Kidney capillary endothelial cell (primary cell): ENCODE data around the gene GLYATL1.

ENCODE experiments used
- DNase-seq: peaks from one replicate; pipeline ENCODE4 v3.0.0-alpha.2; 2018; ENCODE audit warnings: low spot score

Gene GLYATL1

DNA sequence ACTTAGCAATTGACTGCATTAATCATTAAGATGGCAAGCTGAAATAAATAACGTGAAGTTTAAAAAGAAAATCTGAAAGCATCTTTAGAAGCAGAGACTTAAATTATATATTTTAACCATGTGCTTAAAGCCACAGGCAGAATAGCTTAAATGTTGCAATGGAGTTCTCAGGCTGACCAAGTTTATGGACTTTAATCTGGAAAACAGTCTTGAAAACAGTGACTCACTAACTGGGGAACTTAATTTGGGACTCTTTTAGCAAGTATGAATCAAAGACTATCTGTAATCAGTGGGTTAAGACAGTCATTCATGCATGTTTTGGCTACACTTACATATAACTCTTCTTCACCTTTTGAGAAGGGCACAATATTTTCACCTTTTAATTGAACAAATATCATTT is 12.6 kb upstream of the GLYATL1 start:
- no peak for DNase-seq

DNA sequence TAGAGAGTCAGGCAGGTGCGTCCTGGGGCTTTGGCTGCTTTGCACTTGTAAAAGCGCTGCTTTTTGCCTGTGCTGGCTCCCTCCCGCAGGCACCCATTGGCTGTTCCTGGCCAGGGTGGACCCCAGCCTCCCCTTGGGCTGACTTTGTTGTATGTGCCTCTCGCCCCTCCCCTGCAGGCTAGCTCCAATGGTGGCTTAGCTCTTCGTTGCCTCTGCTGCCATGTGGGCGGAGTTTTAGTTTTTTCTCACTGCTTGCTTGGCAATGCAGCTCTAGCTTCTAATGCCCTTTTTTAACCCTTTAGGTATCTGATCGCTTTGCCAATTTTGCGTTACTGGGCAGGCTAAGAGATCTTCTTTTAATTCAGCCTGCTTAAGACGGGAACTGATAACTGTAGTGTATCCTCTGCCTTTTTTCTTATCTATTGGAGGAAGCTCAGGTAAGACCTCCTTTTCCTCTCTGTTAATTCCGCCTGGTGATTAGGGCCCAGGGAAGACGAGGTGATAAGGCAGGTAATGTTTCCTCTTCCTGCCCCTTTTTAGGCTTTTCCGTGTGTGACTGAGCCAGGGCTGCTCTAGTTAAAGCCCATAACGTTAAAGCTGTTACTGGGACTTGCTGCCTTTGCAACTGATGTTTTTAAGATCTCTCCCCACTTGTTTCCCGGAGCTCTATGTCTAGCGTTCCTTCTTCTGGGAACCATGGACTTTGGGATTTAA is 11.7 kb upstream of the GLYATL1 start:
- DNase-seq = no peak

DNA sequence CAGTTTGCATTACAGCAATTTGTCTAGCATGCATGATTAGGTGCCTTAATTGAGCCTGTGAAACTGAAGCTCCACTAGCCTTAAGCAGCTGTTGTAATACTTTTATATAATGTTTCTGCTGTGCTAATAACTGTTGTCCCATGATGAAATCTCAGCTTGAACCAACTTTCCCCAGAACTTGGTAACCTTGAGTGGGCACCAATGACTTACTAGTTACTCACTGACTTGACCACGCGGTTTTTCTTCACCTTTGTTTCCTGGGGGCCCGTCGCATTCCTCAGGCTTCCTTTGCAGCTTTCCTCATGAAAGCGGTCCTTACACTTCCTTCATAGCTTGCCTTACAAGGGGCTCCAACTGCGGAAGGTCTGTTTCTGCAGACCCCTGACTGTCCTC is 11.2 kb upstream of the GLYATL1 start:
- DNase-seq = no peak

DNA sequence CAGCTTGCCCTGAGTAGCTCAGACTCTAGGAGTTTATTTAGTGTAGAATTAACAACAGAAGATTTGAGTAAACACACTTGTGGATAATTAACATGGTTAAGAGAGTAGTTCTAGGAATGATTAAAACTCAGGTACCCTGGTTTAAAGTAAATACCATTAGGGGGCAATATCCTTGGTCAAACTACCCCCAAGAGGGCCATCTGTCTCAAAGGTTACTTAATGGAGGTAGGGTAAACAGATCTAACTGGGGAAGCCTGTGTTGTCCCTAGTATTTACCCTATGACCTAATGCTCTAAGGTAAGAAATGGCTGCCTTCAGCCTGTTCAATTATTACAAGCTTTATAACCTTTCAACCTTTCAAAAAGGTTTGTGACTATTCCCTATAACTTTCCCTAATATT is 10.6 kb upstream of the GLYATL1 start:
- no peak for DNase-seq

DNA sequence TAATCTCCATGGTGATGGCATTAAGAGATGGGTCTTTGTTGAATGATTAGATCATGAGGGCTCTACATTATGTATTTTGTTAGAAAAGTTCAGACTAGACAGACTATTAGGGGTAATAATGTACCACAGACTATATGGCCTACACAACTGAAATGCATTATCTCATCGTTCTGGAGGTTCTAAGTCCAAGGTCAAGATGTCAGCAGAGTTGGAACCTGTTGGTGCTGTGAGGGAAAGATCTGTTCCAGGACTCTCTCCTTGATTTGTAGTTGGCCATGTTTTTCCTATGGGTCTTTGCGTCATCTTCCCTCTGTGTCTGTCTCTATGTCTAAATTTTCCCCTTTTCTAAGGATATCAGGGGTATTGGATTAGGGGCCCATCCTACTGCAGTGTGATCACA is 8.4 kb upstream of the GLYATL1 start:
- no peak for DNase-seq

DNA sequence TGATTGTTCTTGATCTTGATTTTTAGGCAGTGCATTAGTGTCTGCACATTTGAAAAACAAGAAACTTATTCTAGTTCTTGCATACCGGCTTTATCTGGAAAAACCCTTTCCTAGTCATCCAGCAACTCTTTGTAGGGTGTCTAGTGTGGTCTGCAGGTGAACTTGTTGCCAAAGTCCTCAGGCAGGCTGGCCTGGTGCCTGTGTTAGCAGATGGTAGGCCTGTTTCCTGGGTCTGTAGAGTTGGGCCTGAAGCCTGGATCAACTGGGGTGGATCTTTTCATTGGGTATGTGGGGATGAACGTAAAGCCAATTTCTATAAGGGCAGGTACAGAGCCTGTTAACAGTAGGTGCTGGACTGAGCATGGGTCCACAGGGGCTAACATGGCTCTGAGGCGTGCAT is 5.6 kb upstream of the GLYATL1 start:
- DNase-seq = no peak

DNA sequence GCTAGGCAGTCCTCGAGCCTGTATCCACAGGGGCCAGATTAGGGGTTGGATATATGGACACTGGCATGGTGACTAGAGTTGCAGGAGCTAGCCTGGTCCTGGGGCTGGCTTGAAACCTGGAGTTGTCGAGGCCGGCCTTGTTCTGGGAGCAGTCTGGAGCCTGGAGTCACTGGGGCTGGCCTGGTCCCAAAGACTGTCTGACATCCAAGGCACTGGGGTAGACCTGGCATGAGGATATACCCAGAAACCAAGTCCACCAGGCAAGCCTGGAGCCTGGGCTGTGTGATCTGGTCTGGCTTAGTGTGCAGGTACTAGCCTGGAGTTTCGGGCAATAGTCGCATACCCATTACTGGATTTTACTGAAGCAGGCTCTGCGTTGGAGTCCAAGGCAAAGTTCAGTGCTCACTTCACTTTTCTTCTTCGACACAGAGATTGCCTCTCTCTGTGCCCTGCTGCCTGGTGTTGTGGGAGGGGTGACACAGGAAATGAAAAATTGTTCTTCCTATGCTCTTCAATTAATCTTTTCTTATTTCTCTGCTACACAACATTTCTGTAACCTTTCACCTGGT is 4.3 kb upstream of the GLYATL1 start:
- no peak for DNase-seq

DNA sequence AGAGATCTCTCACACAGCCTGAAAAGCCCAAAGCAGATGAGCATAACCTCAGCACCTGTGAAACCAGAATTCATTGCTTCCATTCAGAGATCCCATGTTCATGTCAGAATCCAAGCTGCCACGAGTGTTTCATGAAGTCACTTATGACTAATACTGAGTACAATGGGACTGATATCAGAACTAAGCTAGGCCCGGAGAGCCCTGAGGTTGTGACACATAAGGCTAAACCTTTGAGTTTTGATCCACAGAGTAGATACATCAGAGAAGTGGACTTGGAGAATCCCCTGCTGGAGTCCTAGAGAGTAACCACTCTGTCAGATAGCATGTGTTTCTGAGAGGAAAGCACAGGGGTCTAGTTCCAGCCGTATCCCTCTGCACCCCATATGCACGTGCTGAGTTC is 890 bp upstream of the GLYATL1 start:
- no peak for DNase-seq

DNA sequence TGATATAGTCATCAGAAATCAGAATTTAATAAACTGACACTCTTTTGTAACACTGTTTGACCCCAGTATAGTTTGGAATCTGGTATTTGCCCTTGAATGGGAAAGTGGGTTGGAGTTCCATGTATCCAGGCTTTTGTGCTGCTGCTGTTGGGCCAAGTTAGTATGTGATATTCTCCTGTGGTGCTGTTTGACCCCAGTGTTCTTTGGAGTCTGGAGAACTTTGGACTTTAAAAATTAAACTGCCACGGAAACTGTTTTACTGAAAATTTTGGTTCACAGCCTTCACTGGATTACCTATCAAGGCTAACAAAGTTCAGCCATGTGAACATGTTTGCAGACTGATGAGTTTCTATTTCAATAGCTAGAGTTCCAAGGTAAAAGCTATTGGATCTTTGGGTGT is 740 bp downstream of the GLYATL1 start:
- DNase-seq = no peak

DNA sequence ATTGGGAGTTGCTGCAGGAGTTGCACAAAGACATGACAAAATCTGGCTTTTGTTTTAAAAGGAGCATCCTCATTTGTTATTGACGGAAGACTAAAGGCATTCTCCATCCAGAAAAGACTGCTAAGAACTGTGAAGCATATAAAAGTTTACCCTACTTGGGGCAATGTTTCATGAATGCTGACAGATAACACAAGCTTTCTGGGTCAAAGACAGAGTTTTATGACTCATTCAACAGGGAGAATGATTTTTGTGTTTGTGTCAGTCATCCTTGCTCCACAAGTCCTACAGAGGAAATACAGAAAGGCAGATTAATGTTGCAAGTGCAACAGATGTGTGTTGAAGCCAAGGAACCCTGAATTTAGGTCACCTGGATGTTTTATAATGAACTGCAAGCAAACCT is 2.5 kb downstream of the GLYATL1 start:
- no peak for DNase-seq

DNA sequence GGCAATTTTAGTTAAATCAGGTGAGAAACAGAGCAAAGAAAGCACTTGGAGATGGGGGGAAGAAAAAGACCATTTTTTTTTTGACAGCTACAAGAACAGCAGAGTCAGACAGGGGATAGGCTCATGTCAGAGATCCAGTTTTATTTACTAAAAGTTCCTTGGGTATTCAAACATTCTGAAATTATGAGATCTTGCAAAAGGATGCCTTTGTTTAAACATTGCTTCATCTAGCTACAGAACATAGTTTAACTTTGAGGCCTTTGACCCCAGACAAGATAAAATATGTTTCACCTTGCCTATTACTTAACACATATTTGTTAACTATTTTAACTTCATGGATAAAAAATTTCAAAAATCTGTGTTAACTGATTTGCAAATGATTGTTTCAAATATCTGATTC is 6.4 kb downstream of the GLYATL1 start:
- DNase-seq = no peak

DNA sequence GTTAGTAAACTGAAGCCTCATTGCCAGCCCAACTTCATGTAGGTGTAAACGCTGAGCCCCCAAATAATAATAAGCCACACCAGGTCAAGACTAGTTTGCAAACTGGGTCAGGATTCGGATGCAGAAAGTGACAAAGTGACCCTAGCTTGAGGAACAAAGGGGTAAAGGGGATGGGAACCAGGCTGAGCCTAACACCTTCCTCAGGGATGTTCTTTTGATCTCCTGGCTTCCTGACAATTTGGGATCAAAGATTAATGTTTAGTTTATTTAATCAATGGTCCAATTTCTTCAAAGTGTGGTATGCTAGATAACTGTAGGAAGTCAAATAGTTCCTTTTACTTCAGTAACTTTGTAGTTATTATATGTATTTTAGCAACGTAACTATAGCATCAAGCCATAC is 9.9 kb downstream of the GLYATL1 start:
- no peak for DNase-seq

DNA sequence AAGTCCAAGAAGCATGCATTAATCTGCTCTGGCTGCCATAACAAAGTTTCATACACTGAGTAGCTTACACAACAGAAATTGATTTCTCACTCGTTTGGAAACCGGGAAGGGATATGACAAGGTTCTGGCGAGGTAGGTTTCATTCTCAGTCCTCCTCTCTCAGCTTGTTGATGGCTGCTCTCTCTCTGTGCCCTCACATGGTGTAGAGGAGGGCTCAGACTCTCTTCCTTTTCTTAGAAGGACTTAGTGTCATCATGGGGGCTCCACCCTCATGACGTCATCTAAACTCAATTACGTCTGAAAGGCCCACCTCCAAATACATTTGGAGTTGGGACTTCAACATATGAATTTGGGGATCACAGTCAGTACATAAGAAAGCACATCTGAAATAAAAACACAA is 18.6 kb downstream of the GLYATL1 start:
- no peak for DNase-seq

DNA sequence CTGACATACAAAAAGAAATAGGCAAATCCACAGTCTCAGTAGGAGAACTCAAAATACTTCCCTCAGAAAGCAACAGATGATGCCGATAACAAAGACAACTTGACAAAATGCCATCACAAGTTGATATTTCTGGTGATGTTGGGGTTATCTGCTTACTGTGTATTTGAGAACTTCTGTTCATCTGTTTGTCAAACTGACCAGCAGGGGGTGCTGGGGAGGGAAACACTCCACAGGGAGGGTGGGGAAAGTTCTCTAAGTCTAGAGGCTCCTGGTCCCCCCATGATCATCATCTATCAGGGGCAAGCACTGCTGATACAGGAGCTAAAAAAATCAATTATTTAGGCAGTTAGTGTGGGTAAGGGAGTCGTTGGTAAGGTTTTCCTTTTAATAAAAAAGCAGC is 19.2 kb downstream of the GLYATL1 start:
- peak; percentile 3 for DNase-seq

DNA sequence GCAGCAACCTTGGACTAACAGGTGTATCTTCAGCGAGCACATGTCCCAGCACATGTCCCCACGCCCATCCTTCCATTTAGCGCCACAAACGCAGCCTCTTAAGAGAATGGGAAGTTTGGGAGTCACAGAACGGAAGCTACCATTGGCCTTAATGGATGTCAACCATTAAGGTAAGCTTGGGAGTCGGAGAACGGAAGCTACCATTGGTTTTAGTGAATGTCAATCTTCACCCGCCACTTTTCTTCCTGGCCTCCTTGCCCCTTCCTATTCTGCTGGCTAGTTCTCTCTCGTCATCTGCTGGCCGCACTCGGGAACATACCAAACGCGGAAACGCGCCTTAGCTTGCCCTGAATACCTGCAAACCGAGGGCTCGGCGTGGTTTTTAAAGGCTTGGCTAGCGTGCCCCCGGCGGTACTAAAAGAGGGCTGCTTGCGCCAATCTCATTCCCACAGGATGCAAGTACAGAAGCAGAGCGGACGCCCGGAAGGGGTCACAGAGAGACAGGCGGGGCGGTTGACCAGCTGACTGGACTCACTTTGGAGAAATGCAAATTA is 24.3 kb downstream of the GLYATL1 start:
- DNase-seq = no peak

DNA sequence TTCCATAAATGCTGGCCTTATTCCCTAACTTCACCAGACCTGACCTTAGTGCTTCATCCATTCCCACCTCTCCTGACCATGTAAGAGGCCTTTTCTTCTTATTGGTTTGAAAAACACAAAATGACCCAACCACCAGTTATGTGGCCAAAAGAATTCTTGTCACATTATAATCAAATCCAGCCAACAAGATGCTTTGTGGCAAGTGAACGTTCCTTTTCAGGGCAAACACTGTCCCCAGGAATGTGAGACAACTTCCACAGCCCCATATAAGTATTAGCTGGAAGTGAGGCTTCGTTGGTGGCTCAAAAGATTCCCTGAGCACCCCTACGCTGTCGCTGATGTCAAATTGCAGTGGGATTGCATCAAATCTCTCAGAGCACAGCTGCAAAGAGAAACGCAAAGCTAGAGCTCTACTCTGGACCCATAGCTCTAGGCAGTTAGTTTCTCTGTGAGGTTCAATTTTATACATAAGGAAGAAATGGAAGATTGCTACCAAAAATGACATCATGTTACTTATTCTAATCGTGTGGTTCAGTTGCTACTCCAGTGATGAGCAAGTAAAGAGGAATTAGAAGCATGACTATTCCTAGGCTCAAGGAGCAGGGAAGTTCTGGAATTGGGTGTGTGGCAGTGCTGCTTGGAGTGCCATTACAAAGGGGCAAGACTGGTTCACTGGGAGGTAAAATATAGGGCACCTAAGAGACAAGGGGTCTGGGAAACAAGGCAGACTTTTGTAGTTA is 26.1 kb downstream of the GLYATL1 start:
- DNase-seq = no peak

DNA sequence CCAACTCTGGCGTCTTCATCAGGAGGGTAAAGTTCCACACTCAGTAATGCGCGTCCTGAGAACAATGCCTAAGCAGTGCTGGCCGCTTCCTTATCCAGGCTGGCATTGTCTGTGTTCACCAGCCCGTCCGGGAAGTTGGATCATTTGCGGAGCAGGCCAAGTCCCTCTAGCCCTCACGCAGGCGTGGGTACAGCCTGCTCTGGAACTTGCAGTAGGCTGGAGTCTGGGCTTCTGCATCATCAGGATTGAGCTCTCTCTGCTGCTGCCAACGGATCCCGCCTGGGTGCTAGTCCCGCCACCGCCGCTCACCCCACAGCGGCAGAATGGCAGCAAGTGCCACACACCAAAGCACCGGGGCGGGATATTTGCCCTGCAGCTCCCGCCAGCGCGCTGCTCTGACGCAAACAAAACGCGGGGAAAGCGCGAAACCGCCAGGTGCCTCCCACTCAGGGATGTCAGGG is 29.0 kb downstream of the GLYATL1 start:
- no peak for DNase-seq

DNA sequence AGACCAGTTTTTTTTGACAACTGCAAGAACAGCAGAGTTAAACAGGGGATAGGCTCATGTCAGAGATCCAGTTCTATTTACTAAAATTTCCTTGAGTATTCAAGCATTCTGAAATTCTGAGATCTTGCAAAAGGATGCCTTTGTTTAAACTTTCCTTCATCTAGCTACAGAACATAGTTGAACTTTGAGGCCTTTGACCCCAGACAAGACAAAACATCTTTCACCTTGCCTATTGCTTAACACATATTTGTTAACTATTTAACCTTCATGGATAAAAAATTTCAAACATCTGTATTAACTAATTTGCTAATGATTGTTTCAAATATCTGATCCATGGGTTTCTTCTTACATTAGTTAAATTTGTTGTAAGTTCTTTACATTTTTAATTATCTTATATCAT is 38.2 kb downstream of the GLYATL1 start:
- no peak for DNase-seq

DNA sequence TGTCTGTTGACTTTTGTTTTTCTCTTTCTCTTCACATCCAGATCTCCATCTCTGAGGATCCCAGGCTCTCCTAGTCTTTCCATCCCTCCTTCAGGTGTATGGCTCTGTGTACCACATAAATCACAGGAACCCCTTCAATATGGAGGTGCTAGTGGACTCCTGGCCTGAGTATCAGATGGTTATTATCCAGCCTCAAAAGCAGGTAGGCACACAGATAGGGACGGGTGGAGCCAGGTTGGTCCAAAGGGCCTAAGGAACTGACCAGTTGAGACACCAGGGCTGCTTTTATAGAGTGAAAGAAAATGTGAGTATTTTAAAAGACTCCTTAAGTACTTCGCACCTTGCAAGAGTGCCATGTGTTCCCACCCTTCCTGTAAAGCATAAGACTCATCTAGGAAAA is 39.9 kb downstream of the GLYATL1 start:
- no peak for DNase-seq

DNA sequence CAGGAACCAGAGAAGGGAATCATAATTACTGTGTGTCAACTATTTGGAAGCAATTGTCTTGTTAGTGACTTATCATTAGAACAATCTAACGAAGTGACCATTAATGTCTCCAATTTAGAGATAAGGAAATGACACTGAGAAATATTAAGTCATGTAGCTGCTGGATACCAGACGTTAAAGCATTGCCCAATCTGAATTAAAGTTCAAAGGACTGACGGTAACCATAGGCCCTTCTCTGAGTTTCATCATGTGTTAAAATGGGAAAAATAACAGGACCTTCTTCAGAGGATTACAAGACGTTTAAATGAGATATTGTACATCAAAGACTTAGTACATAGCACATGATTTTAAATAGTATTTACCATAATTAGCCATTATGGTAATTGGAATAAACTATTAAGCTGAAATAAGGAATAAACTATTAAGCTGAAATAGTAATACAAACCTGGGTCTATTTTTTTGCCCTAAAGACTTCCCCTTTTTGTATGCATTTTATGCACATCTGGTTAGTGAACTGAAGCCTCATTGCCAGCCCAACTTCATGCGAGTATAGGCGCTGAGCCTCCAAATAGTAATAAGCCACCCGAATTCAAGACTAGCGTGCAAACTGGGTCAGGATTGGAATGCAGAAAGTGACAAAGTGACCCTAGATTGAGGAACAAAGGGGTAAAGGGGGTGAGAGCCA is 41.0 kb downstream of the GLYATL1 start:
- DNase-seq = no peak

DNA sequence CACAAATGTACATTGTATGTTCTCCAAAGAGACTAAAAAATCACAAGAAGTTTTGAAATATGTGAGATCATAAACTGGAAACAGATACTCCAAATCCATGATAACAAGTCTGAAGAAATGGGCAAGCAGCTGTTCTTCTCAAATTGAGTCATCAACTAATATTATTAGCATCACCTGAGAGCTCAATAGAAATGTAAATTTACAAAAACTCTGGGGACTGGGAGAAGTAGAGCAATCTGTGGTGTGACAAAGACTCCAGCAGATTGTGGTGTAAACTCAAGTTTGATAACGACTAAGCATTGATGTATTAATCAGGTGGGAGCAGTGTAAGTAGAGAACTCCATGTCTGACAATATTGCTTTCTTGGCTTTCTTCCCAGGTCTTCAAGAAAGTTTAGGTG is 53.2 kb downstream of the GLYATL1 start:
- DNase-seq = no peak

DNA sequence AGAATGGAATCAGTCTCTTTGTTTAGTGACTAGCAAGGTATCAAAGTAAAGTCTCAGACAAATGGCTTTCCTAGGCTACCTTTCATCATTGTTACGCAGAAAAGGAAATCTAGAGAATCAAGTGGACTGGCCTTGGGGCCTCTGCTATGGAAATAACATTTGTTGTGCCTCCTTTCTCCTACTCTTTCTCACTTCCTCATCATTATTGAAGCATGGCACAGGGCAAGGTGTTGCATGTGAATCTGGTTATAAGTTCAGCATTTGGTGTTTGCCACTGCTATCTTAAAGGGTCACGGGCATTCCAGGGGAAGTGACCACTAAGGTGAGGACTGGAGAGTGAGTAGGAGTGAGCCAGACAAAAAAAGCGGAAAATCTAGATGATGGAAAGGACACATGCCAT is 54.9 kb downstream of the GLYATL1 start:
- DNase-seq = no peak
